Naive thymus-derived CD4-positive, alpha-beta T cell (primary cell): ENCODE data around the gene MFSD11. TPM values are rescaled to one million over a fixed set of nuclear protein-coding genes. Genes with fewer than 3 reads are reported as not detected.
A peak's percentile ranks its signal among the peaks of the same experiment; 100 is the strongest.
"Not testable (repeated sequence)": the region's sequence is repeated elsewhere in the genome, so short reads cannot be mapped to it uniquely, and the experiment has no call there.

ENCODE experiments used
- ATAC-seq: fragments of 150-1000 bp; cut with Tn5 transposase; 2 replicates; pipeline ENCODE4 v1.10.0; 2021; ENCODE audit warnings: mild to moderate bottlenecking, moderate library complexity
- CTCF ChIA-PET: fragments of 350-600 bp; sonication (Branson Sonifier 250); formaldehyde crosslinking; loops from one replicate; lab custom pipeline; 2021; ENCODE audit warnings: antibody characterized with exemption; lab: Charles Lee
- POLR2A ChIA-PET: fragments of 350-600 bp; sonication (Branson Sonifier 250); formaldehyde crosslinking; loops from one replicate; lab custom pipeline; 2021; ENCODE audit warnings: antibody characterized with exemption, inconsistent platforms; lab: Charles Lee
- DNase-seq, 9 donors: peaks; one replicate each; pipeline versions ENCODE4 v3.0.0 to v3.0.0-alpha.2; 2020 to 2022; ENCODE audit warnings: mixed read lengths in 1 of 9
- H3K27ac ChIP-seq: one replicate; pipeline ENCODE4 v1.7.0; 2013; ENCODE audit warnings: mild to moderate bottlenecking, low read depth, low read length, moderate library complexity
- H3K27me3 ChIP-seq, 2 donors: one replicate each; pipeline ENCODE4 v1.7.0; 2013; ENCODE audit warnings: low read length in 2 of 2, mild to moderate bottlenecking in 2 of 2, moderate library complexity in 2 of 2; ENCODE audit not compliant: control insufficient read depth in 2 of 2, insufficient read depth in 2 of 2
- H3K36me3 ChIP-seq, 3 experiments: 1 replicate in 2 of 3; 2 replicates in 1 of 3; pipeline ENCODE4 v1.7.0; 2013; ENCODE audit warnings: low read length in 3 of 3, mild to moderate bottlenecking in 3 of 3, moderate library complexity in 1 of 3; ENCODE audit not compliant: insufficient read depth in 3 of 3, control insufficient read depth in 2 of 3
- H3K4me1 ChIP-seq, 2 donors: one replicate each; pipeline ENCODE4 v1.7.0; 2013; ENCODE audit warnings: low read length in 2 of 2, mild to moderate bottlenecking in 2 of 2, moderate library complexity in 1 of 2; ENCODE audit not compliant: control insufficient read depth in 2 of 2, insufficient read depth in 2 of 2
- H3K4me3 ChIP-seq: 2 replicates; pipeline ENCODE4 v1.7.0; 2013; ENCODE audit warnings: mild to moderate bottlenecking, low read length
- H3K9me3 ChIP-seq, 3 experiments: 1 replicate in 2 of 3; 2 replicates in 1 of 3; pipeline ENCODE4 v1.7.0; 2013; ENCODE audit warnings: low read length in 3 of 3; ENCODE audit not compliant: control insufficient read depth in 2 of 3
- H3K27ac Mint-ChIP-seq, 9 donors: one replicate each; pipeline ENCODE4 v1.8.0; 2020 to 2022; ENCODE audit warnings: mixed read lengths in 9 of 9, mild to moderate bottlenecking in 8 of 9, moderate library complexity in 5 of 9, inconsistent platforms in 2 of 9
- H3K27me3 Mint-ChIP-seq, 5 donors: one replicate each; pipeline ENCODE4 v1.8.0; 2021 to 2022; ENCODE audit warnings: mixed read lengths in 5 of 5, mild to moderate bottlenecking in 1 of 5
- H3K36me3 Mint-ChIP-seq, 5 donors: one replicate each; pipeline ENCODE4 v1.8.0; 2020 to 2022; ENCODE audit warnings: mixed read lengths in 5 of 5, mild to moderate bottlenecking in 3 of 5, inconsistent platforms in 1 of 5
- H3K4me1 Mint-ChIP-seq, 7 donors: one replicate each; pipeline ENCODE4 v1.8.0; 2020 to 2022; ENCODE audit warnings: mixed read lengths in 7 of 7, mild to moderate bottlenecking in 3 of 7, inconsistent platforms in 1 of 7
- H3K4me3 Mint-ChIP-seq, 10 donors: one replicate each; pipeline ENCODE4 v1.8.0; 2020 to 2022; ENCODE audit warnings: mild to moderate bottlenecking in 10 of 10, mixed read lengths in 10 of 10, moderate library complexity in 6 of 10, inconsistent platforms in 2 of 10
- H3K9me3 Mint-ChIP-seq, 11 donors: one replicate each; pipeline ENCODE4 v1.8.0; 2020 to 2022; ENCODE audit warnings: mixed read lengths in 11 of 11, mild to moderate bottlenecking in 4 of 11, inconsistent platforms in 1 of 11, moderate library complexity in 1 of 11
- intact Hi-C, 2 donors: fragments of 100-400 bp; cut with micrococcal nuclease; formaldehyde crosslinking; loops; one replicate each; pipeline ENCODE4 v1.15.1; 2023
- polyA plus RNA-seq, 2 donors: library from polyadenylated mRNA; unstranded; fragments of 300-500 nt; fragmentation: Illumina TruSeq; gene quantifications; one replicate each; pipeline ENCODE4 v1.2.3, GENCODE V29; 2021
- total RNA-seq, 6 experiments: library from RNA in 5 of 6; stranded (reverse) in 5 of 6; gene quantifications; 1 replicate in 5 of 6; 2 replicates in 1 of 6; pipeline ENCODE4 v1.2.3 and lab custom pipeline; 2021 to 2026

MFSD11 gene
- total and polyA plus RNA-seq, 7 experiments from 2014 or later = 17.3 to 33.7 (median 30.9) TPM

DNA sequence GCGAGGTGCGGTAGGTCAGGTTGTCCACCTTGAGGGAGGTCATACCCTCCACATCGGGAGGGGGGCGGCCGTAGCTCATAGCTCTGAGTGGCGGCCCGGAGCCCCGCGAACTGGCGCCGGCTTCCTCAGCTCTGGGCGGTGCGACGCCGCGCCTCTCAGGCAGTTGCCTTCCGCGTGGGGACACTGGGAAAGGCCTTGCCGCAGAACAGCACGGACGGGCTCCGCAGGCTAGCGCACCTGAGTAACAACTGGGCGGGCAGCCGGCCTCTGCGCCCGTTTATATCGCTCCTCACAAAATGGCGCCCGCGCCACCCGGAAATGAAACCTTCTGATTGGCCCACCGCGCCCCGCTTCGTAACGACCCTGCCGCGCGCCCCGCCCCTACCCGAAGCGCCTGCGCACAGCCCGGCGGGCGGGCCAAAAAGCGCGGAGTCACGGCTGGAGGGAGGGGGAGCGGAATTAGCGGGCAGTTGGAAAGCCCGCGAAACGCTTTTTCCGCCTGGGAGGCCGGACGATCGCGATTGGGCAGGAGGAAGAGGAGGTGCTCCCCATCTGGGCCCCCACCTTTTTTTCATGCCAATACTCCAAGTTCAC is 740 bp upstream of the MFSD11 start, which contains the start of gene SRSF2:
Gene SRSF2 (minus strand): TSS at position 250 of the 594 bp plus-strand sequence. CDS start 171 bp downstream, at position 79.
- POLR2A ChIA-PET = interaction anchor here (0.6 to 8.2 kb wide), 18 partner anchors 9 to 765 kb away, joined by 3 to 187 read pairs (median 4); partner anchors contain the start of genes JMJD6, METTL23 and SEC14L1
- peak within 1 kb of the TSS; percentile 95 to 100 (median 99) for H3K27ac Mint-ChIP-seq
- CTCF ChIA-PET = interaction anchor here (1.0 to 1.9 kb wide), 2 partner anchors 10 to 24 kb away, joined by 6 to 8 read pairs; partner anchors contain the start of genes JMJD6 and METTL23
- intact Hi-C loops = loop anchor here (1.0 to 10.0 kb wide), 16 partner anchors 11 to 1395 kb away; partner anchors contain the start of genes JMJD6 (in 2 of the 2), METTL23 (in 2 of the 2), SEC14L1 (in 2 of the 2) and TMC8 (in 2 of the 2)
- DNase-seq (peak; percentile 98 to 100 (median 99)), ATAC-seq (peak; percentile 86)
- Histone ChIP-seq H3K4me1 (peaks cover 45 to 49% of the 10 kb centered on the region in 2 donors), H3K9me3 (no peaks in the 10 kb centered on the region), H3K27ac (peak within 1 kb of the TSS; percentile 96), H3K27me3 (no peaks in the 10 kb centered on the region), H3K36me3 (peaks cover 17 to 39% (median 36%) of the 10 kb centered on the region in 3 experiments), H3K4me3 (peak within 1 kb of the TSS; percentile 97)
- H3K9me3 Mint-ChIP-seq = peaks cover 0 to 9% (median 0%) of the 10 kb centered on the region in 11 donors
- H3K4me3 Mint-ChIP-seq = peak within 1 kb of the TSS; percentile 90 to 99 (median 97)
- H3K27me3 Mint-ChIP-seq = no peaks in the 10 kb centered on the region
- H3K4me1 Mint-ChIP-seq = peaks cover 26 to 66% (median 58%) of the 10 kb centered on the region in 7 donors
- H3K36me3 Mint-ChIP-seq = peaks cover 12 to 37% (median 36%) of the 10 kb centered on the region in 5 donors

DNA sequence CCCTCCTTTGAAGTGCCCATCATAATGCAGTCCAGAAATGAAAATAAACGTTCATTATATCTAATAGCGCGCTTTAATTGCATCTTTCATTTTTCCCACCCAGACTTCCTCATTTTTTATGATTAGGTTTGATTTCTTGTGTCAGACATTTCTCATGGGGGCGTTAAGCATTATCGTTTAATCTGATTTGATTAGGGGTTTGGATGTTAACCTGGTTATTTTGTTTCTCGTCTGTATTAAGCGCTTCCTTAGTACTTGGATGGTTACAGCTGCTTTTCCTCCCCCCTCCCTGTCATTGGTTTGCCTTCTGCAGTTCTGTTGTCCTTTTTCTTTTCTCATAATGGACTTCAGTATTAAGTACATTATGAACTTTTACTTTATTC is 540 bp downstream of the MFSD11 start:
- DNase-seq (no peak), ATAC-seq (no peak)
- intact Hi-C loops = loop anchor here (1.0 to 10.0 kb wide), 9 partner anchors 15 to 1394 kb away; partner anchors contain the start of genes TMC8 (in 2 of the 2), ACOX1 (in 1 of the 2), PRPSAP1 (in 1 of the 2) and TEN1 (in 1 of the 2)
- Histone ChIP-seq H3K27me3 (no peaks in the 10 kb centered on the region), H3K9me3 (no peaks in the 10 kb centered on the region), H3K27ac (peak overlapping the region; percentile 96), H3K4me1 (peaks cover 33 to 42% of the 10 kb centered on the region in 2 donors), H3K36me3 (peaks cover 12 to 30% (median 29%) of the 10 kb centered on the region in 3 experiments), H3K4me3 (peak overlapping the region; percentile 97)
- peak overlapping the region; percentile 95 to 100 (median 99) for H3K27ac Mint-ChIP-seq
- POLR2A ChIA-PET = interaction anchor here (0.7 to 8.2 kb wide), 14 partner anchors 8 to 402 kb away, joined by 3 to 187 read pairs (median 4); partner anchors contain the start of genes JMJD6, METTL23 and SEC14L1
- H3K4me3 Mint-ChIP-seq = peak overlapping the region; percentile 90 to 99 (median 96)
- CTCF ChIA-PET = interaction anchor here (0.6 to 2.5 kb wide), 4 partner anchors 9 to 34 kb away, joined by 3 to 11 read pairs (median 6); no protein-coding TSS in a partner anchor
- peaks cover 20 to 54% (median 49%) of the 10 kb centered on the region in 7 donors for H3K4me1 Mint-ChIP-seq
- H3K9me3 Mint-ChIP-seq = peaks cover 0 to 9% (median 0%) of the 10 kb centered on the region in 11 donors
- peaks cover 12 to 34% (median 30%) of the 10 kb centered on the region in 5 donors for H3K36me3 Mint-ChIP-seq
- H3K27me3 Mint-ChIP-seq = no peaks in the 10 kb centered on the region

DNA sequence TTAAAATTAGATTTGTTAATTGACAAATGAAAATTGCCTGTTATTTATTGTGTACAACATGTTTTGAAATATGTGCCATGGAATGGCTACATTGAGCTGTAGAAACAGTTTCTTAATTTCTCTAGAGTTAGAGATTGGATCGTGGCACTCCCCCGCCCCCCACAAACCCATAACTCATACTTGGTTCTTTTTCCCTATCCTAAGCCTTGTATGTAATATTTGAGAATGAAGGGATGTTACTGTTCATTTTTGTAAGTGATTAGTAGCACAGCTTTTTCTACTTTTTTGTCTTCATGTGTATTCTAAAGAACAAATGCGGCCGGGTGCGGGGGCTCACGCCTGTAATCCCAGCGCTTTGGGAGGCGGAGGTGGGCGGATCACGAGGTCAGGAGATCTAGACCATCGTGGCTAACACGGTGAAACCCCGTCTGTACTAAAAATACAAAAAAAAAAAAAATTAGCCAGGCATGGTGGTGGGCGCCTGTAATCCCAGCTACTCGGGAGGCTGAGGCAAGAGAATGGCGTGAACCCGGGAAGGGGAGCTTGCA is 1.7 kb downstream of the MFSD11 start:
- H3K4me3 ChIP-seq, ATAC-seq, H3K27ac ChIP-seq, H3K9me3 Mint-ChIP-seq, H3K27me3 ChIP-seq, DNase-seq, H3K27me3 Mint-ChIP-seq, H3K9me3 ChIP-seq: not testable (repeated sequence)
- CTCF ChIA-PET = interaction anchor here (0.6 to 2.5 kb wide), 3 partner anchors 12 to 477 kb away, joined by 3 to 11 read pairs (median 6); no protein-coding TSS in a partner anchor
- Histone ChIP-seq H3K36me3 (peaks cover 12 to 30% (median 22%) of the 10 kb centered on the region in 3 experiments), H3K4me1 (peaks cover 21 to 30% of the 10 kb centered on the region in 2 donors)
- POLR2A ChIA-PET = interaction anchor here (0.6 to 8.2 kb wide), 8 partner anchors 9 to 1580 kb away, joined by 3 to 187 read pairs (median 6); partner anchors contain the start of genes JMJD6 and METTL23
- intact Hi-C loops = loop anchor here (5.0 to 10.0 kb wide), 8 partner anchors 222 to 1393 kb away; partner anchors contain the start of genes TMC8 (in 2 of the 2), ACOX1 (in 1 of the 2), PRPSAP1 (in 1 of the 2) and TEN1 (in 1 of the 2)
- Mint-ChIP-seq H3K27ac (peak overlapping the region in 2 of 9 donors; percentile 6 to 66), H3K36me3 (peaks cover 5 to 31% (median 24%) of the 10 kb centered on the region in 5 donors), H3K4me3 (peak overlapping the region in 5 of 10 donors; percentile 12 to 54 (median 32)), H3K4me1 (peaks cover 8 to 42% (median 37%) of the 10 kb centered on the region in 7 donors)

DNA sequence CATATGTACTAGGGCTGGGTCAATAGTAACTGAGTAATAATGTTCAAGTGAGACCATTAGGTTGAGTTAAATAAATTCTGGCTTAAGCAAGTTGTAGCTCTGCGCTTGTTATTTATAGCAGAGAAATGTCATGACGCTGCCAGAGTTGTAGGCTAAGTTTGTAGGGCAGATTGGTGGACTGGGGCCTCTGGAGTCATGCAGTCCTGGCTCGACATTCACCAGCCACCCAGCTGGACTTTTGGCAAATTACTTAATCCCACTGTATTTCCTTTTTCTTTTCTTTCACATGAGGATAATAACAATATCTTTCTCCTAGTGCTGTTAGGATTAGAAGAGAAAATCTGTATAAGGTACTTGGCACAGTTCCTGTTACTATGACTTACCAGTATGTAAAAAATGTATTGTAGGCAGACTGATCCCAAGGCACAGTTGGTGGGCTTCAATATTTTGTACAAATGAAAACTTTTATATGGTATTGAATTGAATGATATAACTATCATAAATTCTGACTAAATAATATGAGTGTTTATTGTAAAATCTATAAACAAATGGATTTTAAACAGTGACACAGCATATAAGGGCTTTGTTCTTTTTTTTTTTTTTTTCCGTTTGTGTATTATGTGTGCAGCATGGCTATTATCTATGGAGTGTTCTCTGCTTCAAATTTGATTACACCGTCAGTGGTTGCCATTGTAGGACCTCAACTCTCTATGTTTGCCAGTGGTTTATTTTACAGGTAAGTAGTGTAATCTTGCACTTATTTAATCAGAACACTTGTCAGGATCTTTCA is 2.6 kb downstream of the MFSD11 start:
- peaks cover 11 to 37% (median 13%) of the 10 kb centered on the region in 3 experiments for H3K36me3 ChIP-seq
- Mint-ChIP-seq H3K4me1 (peaks cover 0 to 35% (median 32%) of the 10 kb centered on the region in 7 donors), H3K36me3 (peaks cover 3 to 32% (median 24%) of the 10 kb centered on the region in 5 donors), H3K27ac (no peak overlapping the region), H3K27me3 (no peaks in the 10 kb centered on the region), H3K9me3 (peaks cover 0 to 9% (median 0%) of the 10 kb centered on the region in 11 donors), H3K4me3 (no peak overlapping the region)
- peaks cover 13 to 21% of the 10 kb centered on the region in 2 donors for H3K4me1 ChIP-seq
- H3K27me3 ChIP-seq = no peaks in the 10 kb centered on the region
- ChIA-PET POLR2A (interaction anchor here (0.6 to 8.2 kb wide), 4 partner anchors 15 to 1581 kb away, joined by 3 to 187 read pairs (median 6); partner anchors contain the start of genes JMJD6 and METTL23), CTCF (interaction anchor here (1.3 kb wide), 1 partner anchor 27 kb away, joined by 6 read pairs; no protein-coding TSS in a partner anchor)
- no peaks in the 10 kb centered on the region for H3K9me3 ChIP-seq
- no peak for ATAC-seq
- intact Hi-C loops = no loop called here
- no peak overlapping the region for H3K27ac ChIP-seq
- H3K4me3 ChIP-seq = no peak overlapping the region
- no peak for DNase-seq

DNA sequence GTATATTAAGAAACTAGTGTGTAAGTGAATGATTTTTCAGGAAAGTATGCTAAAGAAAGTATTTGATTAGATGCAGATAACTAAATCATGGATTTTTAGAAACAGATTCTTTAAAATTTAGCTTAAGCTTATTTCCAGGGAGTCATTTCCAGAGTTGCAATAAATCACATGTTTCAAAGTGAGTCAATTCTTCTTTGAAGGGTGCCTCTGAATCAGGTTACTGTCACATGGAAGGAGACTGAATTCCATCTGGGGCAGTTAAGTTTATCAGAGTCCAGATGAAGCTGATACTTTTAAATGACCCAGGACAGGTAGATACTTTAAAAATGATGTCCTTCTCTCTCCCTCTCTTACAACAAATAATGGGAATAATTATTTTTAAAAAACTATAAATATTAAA is 5.0 kb downstream of the MFSD11 start:
- Histone ChIP-seq H3K36me3 (peaks cover 4 to 40% (median 19%) of the 10 kb centered on the region in 3 experiments), H3K9me3 (no peaks in the 10 kb centered on the region), H3K27me3 (no peaks in the 10 kb centered on the region), H3K4me1 (peaks cover 12 to 17% of the 10 kb centered on the region in 2 donors), H3K4me3 (no peak overlapping the region), H3K27ac (no peak overlapping the region)
- ChIA-PET POLR2A (interaction anchor here (1.2 to 2.0 kb wide), 3 partner anchors 9 to 15 kb away, joined by 3 to 6 read pairs (median 5); no protein-coding TSS in a partner anchor), CTCF (no interaction called here)
- DNase-seq (no peak), ATAC-seq (no peak)
- peaks cover 0 to 37% (median 24%) of the 10 kb centered on the region in 7 donors for H3K4me1 Mint-ChIP-seq
- H3K9me3 Mint-ChIP-seq = no peaks in the 10 kb centered on the region
- H3K36me3 Mint-ChIP-seq = peaks cover 3 to 42% (median 22%) of the 10 kb centered on the region in 5 donors
- intact Hi-C loops = no loop called here
- H3K27me3 Mint-ChIP-seq = no peaks in the 10 kb centered on the region
- no peak overlapping the region for H3K27ac Mint-ChIP-seq
- no peak overlapping the region for H3K4me3 Mint-ChIP-seq
